NB4 (cell line): ENCODE data around the gene ACCSL.

Experiments used
- POLR2A ChIP-seq: IDR thresholded peaks from 2 replicates; pipeline ENCODE4 v1.6.1; 2011; ENCODE audit warnings: mild to moderate bottlenecking; ENCODE audit not compliant: insufficient read length; ENCODE audit errors: extremely low read depth
- TF ChIP-seq, protein P1 (sequence below): IDR thresholded peaks from one replicate; pipeline ENCODE4 v1.5.1; 2012; ENCODE audit warnings: low read depth, low read length

DNA sequence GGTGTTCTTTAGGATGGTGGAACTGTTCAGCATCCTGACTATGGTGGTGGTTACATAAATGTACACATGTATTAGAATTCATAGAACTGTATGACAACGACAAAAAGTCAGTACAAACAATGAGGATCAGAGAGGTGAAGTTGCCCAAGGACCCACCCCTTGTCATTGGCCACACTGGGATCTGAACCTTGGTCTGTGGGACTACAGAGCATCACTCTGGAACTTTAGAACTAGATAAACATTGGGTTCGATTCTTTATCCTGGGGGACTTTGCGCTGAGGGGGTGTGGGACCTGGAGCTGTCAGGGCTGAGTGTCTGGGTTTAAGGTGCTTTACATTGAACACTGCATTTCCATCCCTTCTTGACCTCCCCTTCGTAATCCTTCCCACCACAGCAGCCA lies 34.9 kb downstream of the ACCSL start:
- TF ChIP-seq POLR2A: no peak
- TF ChIP-seq, protein P1, sequence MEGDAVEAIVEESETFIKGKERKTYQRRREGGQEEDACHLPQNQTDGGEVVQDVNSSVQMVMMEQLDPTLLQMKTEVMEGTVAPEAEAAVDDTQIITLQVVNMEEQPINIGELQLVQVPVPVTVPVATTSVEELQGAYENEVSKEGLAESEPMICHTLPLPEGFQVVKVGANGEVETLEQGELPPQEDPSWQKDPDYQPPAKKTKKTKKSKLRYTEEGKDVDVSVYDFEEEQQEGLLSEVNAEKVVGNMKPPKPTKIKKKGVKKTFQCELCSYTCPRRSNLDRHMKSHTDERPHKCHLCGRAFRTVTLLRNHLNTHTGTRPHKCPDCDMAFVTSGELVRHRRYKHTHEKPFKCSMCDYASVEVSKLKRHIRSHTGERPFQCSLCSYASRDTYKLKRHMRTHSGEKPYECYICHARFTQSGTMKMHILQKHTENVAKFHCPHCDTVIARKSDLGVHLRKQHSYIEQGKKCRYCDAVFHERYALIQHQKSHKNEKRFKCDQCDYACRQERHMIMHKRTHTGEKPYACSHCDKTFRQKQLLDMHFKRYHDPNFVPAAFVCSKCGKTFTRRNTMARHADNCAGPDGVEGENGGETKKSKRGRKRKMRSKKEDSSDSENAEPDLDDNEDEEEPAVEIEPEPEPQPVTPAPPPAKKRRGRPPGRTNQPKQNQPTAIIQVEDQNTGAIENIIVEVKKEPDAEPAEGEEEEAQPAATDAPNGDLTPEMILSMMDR: no peak
